DLD1 (cell line): ENCODE measurements around the gene ZNF749.
"Not testable (repeated sequence)": the region's sequence is repeated elsewhere in the genome, so short reads cannot be mapped to it uniquely, and the experiment has no call there.

Experiments
- in situ Hi-C: cut with HindIII; loops from 2 replicates; pipeline ENCODE4 v1.10.0; 2017; ENCODE audit warnings: low sequenced_read_pairs

ZNF749 gene

DNA sequence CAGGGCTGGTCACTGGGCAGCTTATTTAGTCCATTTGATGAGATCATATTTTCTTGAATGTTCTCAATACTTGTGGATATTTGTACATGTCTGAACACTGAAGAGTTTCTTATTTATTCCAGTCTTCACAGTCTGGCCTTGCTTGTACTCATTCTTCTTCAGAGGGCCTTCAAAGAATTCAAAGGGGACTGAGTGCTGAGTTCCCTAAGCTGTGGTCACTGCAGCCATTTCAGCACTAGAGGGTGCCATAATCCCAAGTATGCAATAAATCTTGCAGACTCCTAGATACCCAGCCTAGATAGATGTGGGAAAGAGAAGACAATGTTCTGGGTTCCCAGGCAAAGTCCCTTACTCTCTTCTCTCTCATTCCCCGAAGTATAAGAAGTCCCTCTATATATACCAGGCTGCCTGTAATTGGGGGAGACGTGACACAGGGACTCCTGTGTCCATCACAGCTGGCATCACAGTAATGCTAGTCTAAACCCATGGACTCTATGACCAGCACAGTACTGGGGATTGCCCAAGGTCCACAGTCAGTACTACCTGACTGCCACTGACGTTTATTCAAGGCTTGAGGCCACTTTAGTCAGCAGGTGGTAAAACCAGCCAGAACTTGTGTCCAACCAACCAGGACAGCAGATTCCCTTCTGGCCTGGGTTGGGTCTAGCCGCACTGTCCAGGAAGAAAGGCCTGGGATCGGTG, 30.7 kb downstream of the ZNF749 start:
- in situ Hi-C loops, result no loop called here

GRCh38 chr19:57466489-57466888, 31.4 kb downstream of the ZNF749 start:
- in situ Hi-C loops, result no loop called here

GRCh38 chr19:57473646-57474045, 38.5 kb downstream of the ZNF749 start:
- in situ Hi-C loops, result no loop called here

- in situ Hi-C loops, result no loop called here
These were observed 42.3 kb downstream of the ZNF749 start, which contains the start of gene ZNF772 for GRCh38 chr19:57477191-57478008. Gene ZNF772, minus strand, starts transcription at chr19:57477566. Its CDS starts 257 bp downstream, at chr19:57477309.

DNA sequence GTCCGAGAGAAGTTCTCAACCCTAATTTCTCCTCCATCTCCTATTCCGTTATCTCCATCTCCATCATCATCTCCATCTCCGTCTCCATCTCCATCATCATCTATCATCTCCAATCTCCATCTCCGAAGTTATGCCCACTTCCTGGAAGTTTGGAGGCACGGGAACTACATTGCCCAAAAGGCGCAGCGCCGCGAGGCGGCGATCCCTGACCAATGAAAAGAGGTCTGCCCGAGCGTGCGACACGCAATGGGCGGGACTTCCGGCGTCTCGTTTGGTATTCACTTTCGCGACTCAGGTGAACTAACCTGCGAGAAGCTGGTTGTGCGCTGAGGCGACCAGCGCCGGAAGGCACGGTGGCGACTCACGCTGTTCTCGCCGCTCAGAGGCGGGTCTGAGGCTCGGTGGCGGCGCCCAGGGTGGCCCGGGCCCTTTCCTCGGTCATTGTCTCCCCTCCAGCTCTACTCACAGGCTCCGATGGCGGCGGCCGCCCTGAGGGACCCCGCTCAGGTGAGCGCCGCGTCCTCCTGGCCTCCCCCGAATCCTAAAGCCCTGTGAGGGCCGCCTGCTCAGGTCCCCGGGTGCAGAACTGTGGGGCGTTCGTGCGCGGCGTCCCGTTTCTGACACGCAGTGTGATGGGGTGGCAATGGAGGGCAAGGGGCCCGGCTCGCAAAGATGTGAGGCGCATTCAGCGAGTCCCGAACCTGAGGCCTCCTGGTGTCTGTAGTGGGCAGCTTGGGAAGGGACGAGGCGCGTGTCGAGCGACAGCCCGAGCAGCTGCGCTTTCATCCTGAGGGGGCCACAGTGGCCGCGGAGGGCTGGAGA, 52.6 kb downstream of the ZNF749 start, which contains the start of gene ZNF419:
Gene ZNF419 (plus strand): TSS at position 274 of the 822 bp plus-strand sequence. CDS start 201 bp downstream, at position 475.
- in situ Hi-C loops, result not testable (repeated sequence)

- in situ Hi-C loops, result not testable (repeated sequence)
These were observed 53.1 kb downstream of the ZNF749 start for GRCh38 chr19:57488299-57488644.
